NCI-H146 treated with DMSO at 0.1 percent for 48 hours (cell line): ENCODE results near the gene CSF1.

Experiments used
- DNase-seq: peaks from one replicate; lab custom pipeline; 2025; ENCODE audit not compliant: unreplicated experiment; lab: John Stamatoyannopoulos, UW

CSF1 gene

DNA sequence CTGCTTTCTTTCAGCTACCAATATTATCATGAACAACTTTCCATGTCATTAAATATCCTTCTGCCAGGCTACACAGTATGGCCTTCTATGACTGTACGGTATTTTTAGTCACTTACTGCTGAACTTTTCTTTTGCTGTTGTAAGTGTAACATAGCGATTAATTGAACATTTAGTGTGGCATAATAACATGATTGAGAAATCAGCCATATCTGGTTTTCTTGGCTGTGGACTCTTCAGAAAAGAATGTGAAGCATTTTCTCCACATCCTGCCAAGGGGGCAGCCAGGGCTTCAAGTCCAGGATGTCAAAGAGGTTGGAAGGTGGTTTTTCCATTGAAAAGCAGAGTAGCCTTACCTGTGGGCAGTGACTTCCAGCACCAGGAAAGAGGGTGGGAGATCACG, 65.1 kb downstream of the CSF1 start:
- no peak for DNase-seq

GRCh38 chr1:109976762-109977161, 66.1 kb downstream of the CSF1 start:
- no peak for DNase-seq

- DNase-seq = no peak
These were observed 66.6 kb downstream of the CSF1 start for GRCh38 chr1:109977225-109977624.

DNA sequence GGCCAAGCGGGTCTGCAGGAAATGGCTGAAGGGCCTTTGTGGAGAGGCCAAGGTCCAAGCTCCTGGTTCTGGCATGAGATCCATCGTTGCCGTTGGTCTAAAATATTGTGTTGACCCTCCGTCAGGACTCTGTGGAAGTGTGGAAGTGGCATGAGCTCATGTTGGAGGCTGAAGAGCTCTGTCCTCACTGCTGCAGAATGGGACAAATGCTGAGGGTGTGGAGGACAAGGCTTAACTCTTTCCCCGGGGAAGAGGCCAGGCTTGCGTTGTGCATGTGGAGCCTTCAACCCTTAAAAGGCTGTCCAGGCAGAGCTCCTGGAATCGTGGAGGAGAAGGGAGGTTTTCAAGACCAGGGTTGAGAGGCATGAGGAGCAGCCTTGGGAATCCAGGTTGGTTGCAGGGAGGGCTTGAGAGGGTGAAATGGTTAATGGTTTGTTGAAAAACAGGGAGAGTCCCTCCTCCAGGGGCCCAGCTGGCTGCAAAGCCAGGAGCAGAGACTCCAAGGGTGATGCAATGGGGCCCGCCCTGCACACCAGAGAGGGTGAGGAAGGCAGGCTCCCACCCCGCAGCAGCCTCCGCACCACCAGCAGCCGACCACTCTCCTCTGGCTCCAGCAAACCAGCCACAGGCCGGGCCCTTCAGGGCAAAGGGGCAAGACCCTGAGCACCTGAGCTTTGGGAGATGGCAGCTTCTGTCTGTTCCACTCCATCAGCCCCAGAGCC, 67.2 kb downstream of the CSF1 start:
- no peak for DNase-seq

GRCh38 chr1:109978761-109979488, 68.3 kb downstream of the CSF1 start:
- DNase-seq = no peak

GRCh38 chr1:109979489-109980091, 68.9 kb downstream of the CSF1 start:
- no peak for DNase-seq
